ENCODE data around the gene GAS2.
A peak's percentile ranks its signal among the peaks of the same experiment; 100 is the strongest.

Gene GAS2

GRCh38 chr11:22730319-22730718, 63.9 kb downstream of the GAS2 start:
- peak; percentile 15 for DNase-seq

- no peak for DNase-seq
Measured at GRCh38 chr11:22732588-22732987, 66.2 kb downstream of the GAS2 start.

GRCh38 chr11:22733475-22734248, 67.3 kb downstream of the GAS2 start:
- DNase-seq = no peak

DNA sequence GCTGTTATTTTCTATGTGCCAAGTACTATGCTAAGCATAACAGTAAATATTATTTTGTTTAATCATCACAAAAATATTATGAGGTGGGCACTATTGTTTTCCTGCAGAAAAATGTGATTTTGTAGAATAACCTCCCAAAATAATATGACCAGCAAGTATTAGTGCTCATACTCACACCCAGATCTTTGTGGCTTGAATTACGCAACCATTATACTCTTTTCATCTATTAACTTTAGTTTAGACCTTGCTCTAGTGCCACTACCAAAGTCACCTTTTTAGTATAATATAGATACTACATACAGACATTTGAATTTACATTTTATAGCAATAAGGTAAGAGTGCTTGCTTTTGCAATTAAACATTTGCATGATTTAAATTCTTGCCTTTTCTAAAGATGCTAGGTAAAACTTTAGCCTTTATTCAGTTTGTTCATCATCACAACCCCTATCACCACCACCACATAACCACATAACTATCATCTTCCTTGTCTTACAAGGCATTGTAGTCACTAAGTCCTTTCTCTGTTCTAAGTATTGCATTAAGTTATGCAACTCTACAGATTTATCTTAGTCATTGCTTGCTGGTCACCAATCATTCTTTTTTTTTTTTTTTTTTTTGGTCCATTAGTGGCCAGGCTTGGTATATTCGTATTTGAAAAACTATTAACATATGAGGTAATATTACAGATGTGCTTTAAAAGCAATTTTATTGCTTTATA, 68.4 kb downstream of the GAS2 start:
- no peak for DNase-seq

- no peak for DNase-seq
Measured at GRCh38 chr11:22742157-22742613, 75.8 kb downstream of the GAS2 start.

- no peak for DNase-seq
Measured at GRCh38 chr11:22749536-22749935, 83.1 kb downstream of the GAS2 start.

- DNase-seq = no peak
Measured at GRCh38 chr11:22752908-22753310, 86.5 kb downstream of the GAS2 start.

DNA sequence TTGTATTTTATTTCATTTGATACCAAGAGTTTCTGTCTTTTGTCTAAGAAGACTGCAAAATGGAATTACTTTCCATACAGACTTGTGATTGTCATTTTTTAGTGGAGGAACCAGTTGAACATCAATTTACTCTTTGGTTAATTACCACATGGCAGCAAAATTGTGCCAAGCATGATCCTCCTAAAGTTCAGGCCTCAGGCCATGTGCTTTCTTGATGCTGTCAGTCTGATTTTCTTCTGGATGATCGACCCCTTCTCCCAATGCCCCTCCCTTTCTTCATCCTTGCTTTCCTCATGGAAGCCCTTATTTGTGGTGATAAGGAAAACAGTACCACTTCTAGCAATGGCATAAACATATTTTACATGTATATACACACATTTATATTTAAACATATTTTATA, 87.0 kb downstream of the GAS2 start:
- no peak for DNase-seq

- no peak for DNase-seq
Measured at GRCh38 chr11:22761066-22761465, 94.7 kb downstream of the GAS2 start.

DNA sequence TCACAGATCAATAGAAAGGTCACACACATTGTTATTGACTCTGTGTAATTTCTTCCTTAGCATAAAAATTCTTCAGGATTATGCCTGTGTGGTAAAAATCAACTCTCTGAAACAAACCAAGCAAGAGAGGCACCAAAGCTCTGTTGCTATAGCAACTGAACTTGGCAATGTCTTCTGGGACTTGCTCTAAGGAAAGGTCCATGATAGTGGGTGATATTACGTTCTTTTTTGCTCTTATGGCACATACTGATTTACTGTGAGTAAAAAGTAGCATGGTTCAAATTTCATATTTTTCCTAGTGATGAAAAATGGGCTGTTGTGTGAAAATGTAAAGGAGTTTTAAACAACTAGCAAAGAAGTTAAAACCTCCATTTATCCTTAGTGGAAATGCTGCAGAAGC, 96.8 kb downstream of the GAS2 start:
- DNase-seq = no peak

GRCh38 chr11:22764735-22765134, 98.3 kb downstream of the GAS2 start:
- DNase-seq = no peak

GRCh38 chr11:22768281-22768680, 101.9 kb downstream of the GAS2 start:
- no peak for DNase-seq

DNA sequence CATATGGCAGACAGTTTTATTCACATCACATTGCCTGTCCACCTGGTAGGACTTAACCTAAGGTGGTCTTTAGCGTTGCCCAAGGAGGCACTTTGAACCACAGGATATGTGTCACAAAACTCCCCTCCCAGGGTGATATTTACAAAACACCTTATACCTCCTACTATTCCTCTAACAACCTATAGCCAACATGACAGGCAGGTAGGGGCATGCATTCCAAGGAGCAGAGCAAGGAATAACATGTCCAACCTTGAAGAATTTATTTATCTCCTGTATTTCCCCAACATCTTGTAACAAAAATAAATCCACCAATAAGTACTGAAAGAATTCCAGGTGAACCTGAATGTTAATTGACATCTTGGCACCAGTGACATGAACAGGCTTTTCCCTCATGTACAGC, 102.7 kb downstream of the GAS2 start:
- DNase-seq = no peak

DNA sequence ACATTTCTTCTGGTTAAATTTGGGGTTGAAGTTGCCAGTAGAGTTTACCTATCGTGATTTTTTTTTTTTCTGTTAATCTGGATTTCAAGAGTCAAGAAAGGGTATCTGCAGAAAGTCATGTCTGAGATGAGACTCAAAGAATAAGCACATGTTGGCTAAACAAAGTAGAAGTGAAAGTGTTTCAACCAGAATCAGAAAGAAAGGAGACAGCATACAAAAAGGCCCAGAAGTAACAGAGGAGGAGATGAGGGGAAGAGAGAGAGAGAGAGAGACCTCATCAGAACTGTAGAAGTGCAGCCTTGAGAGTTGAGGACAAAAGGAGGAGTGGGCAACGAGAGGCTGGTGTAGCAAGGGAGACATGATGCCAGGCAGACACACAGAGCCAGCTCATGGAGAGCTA, 108.3 kb downstream of the GAS2 start:
- no peak for DNase-seq

- no peak for DNase-seq
Measured at GRCh38 chr11:22775248-22775647, 108.8 kb downstream of the GAS2 start.

DNA sequence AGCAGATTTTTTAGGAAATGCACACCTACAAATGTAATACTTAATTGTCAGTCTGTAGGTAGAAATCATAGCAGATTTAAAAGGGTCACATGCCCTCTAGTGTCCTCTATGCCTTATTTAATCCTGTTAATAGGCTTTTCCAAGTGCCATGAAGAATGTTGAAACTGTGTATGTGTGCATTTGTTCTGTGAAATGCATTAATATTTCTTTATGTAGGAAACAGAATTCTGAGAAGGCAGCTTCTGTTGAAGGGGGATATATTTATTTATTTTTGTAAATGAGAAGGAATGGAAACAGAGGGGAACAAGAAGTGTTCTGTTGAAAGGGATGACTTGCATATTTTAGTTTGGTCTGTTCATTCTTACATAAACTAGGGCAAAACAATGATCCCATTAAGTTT, 112.2 kb downstream of the GAS2 start:
- no peak for DNase-seq

DNA sequence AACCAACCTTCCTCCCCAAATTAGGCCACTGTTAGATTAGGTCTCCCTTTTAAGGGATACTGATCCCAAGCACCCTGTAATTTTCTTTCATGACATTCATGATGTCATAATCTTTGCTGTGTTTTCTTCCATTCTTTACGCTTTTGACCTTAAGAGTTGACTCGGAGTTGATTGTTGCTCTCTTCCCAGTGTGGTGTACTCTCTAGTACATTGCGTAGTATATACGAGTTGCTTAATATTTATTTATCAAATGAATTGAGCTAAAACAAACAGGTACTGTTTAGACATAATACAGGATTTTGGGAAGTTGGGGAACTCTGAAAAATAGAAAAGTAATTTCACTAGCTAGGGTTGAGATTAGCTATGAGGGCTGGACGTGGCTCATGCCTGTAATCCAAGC, 113.4 kb downstream of the GAS2 start:
- no peak for DNase-seq

GRCh38 chr11:22780952-22781593, 114.7 kb downstream of the GAS2 start:
- no peak for DNase-seq

DNA sequence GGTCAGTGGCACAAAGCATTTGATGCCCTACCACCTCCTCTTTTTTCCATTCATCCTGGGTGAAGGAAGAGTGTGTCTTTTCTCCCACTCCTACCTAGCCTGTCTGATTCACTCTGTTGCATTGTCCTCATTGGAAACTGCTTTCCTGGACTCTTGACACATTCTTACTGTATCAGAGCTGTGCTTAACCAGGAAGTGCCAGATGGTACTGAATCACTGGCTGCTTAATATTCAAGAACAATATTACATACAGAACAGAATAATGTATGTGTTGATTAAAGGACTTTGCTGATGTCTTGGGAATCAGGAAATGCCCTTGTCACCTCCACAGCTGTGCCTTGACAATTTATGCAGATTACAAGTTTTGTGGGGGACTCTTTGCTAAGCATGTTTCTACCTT, 118.8 kb downstream of the GAS2 start:
- DNase-seq = no peak

DNA sequence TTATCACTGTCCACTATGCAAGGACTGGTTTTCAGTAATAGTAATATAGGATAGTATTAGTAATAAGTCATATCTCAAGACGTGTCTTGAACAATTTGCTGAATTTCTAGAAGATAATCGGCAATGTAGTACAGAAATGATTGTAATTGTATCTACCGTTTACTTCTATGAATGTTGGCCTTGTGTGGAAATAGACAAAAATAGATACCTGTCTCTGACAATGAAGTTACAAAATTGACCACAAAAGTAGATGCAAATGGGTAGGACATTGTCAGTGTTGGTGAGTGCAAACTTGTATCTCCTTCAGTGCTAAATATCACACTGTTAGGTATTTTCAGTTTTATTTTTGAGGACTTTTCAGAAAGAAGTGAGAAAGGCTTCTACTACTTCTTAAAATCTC, 120.1 kb downstream of the GAS2 start:
- no peak for DNase-seq

- no peak for DNase-seq
Measured at GRCh38 chr11:22787055-22787454, 120.6 kb downstream of the GAS2 start.

- DNase-seq = peak; percentile 1
Measured at GRCh38 chr11:22787551-22788162, 121.2 kb downstream of the GAS2 start.

- no peak for DNase-seq
Measured at GRCh38 chr11:22792497-22792896, 126.1 kb downstream of the GAS2 start.

DNA sequence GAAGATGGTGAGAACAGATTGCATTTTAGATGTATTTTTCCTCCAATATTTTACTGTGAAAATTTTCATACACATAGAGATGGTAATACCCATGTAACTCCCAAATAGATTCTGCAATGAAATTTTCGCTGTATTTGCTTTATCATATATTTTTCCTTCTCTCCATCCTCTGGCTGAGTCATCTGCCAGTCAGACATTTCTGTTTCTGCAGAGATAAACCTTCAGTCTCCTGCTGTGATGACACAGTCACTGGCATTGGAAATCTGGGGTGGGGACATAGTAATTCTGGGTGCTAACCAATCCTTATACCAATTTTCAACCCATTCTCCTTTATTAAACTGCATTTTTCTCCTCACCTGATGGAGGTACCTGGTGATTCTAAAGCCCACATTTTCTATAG, 129.5 kb downstream of the GAS2 start:
- no peak for DNase-seq

Data from SHP77 treated with DMSO at 0.1 percent for 48 hours (cell line).